CD4-positive, alpha-beta T cell treated with Interferon alpha-2 for 1 hour (primary cell): ENCODE results near the gene SNX33.
"Not testable (repeated sequence)": the region's sequence is repeated elsewhere in the genome, so short reads cannot be mapped to it uniquely, and the experiment has no call there.

ENCODE experiments used
- DNase-seq, 2 donors: peaks; one replicate each; pipeline ENCODE4 v3.0.0-alpha.2; 2020 to 2022

SNX33 gene

DNA sequence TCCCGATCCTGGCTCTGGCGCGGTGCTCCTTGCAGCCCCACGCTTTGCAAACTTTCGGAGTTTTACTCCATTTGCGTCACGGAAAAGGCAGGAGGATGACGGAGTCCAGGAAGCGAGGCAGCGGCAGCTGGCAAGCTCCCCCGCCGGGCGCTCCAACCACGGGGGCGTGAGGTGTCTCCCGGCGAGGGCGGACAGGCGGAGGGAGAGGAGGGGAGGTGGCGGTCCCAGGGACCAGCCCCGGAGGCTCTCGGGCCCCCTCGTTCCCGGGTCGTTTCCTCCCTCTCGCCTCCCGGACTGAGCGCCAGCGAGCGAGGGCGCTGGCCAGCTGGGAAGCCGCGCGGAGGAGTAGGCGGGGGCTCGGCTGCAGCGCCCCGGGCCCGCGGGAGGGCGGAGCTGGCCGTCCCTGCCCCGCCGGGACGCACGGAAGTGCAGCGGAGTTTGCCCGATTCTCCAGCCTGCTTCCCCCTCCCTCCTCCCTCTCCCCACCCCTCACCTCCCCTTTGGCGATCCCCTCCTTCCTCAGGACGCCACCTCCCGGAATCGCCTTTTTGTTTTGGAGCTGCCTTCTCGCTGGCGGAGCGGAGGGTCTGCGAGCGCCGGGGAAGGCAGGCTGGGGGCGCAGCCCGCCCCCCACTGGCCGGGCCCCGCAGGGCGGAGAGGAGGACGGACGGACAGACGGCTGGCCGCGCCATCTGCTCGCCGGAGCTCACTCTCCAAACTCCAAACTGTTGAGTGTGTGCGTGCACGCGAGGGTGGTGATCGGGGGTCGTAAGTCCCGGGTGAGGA lies at the start of gene SNX33:
Gene SNX33 (plus strand): TSS at position 543 of the 786 bp plus-strand sequence. CDS start 1,191 bp downstream, outside the sequence.
- peak; percentile 15 to 49 for DNase-seq

GRCh38 chr15:75598361-75598760 lies 49.4 kb upstream of the SNX33 start:
- no peak for DNase-seq

- no peak for DNase-seq
Observed at GRCh38 chr15:75599401-75599800, 48.3 kb upstream of the SNX33 start.

DNA sequence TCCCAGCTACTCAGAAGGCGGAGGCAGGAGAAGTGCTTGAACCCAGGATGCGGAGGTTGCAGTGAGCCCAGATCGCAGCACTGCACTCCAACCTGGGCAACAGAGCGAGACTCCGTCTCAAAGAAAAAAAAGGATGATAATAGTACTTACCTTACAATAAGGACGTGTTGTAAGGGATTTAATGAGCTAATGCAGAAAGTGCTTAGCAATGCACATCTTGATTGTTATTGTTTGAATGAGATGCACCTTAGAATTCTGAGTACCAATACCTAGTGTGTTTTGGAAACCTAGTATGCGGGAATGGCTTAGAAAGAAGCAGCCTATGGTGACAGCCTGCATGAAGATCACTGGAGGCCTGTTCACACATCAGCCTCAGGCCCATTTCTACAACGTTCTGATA lies 41.7 kb upstream of the SNX33 start:
- DNase-seq: no peak

GRCh38 chr15:75606711-75607699 lies 40.7 kb upstream of the SNX33 start:
- peak in 1 of 2 donors; percentile 49 for DNase-seq

GRCh38 chr15:75616766-75617165 lies 30.9 kb upstream of the SNX33 start:
- DNase-seq: no peak

GRCh38 chr15:75620058-75620820 lies 27.5 kb upstream of the SNX33 start:
- DNase-seq: no peak

- no peak for DNase-seq
Observed at GRCh38 chr15:75620841-75621391, 26.8 kb upstream of the SNX33 start.

DNA sequence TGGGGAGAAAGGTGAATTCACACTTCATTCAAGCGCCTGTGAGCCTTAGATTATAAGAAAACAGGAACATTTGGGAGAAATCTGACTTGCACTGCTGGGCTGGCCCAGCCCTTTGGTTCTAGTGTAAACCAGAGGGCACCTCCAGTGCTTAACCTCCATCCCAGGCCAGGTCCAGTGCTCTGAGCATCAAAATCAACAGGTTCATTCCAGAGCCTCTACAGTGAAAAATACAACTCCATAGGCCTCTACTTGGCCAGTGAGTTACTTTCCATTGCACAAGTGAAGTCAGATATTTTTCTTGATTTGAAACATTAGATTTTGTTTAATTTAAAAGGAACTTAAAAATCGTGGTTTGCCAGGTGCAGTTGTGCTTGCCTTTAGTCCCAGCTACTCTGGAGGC lies 25.2 kb upstream of the SNX33 start:
- no peak for DNase-seq

DNA sequence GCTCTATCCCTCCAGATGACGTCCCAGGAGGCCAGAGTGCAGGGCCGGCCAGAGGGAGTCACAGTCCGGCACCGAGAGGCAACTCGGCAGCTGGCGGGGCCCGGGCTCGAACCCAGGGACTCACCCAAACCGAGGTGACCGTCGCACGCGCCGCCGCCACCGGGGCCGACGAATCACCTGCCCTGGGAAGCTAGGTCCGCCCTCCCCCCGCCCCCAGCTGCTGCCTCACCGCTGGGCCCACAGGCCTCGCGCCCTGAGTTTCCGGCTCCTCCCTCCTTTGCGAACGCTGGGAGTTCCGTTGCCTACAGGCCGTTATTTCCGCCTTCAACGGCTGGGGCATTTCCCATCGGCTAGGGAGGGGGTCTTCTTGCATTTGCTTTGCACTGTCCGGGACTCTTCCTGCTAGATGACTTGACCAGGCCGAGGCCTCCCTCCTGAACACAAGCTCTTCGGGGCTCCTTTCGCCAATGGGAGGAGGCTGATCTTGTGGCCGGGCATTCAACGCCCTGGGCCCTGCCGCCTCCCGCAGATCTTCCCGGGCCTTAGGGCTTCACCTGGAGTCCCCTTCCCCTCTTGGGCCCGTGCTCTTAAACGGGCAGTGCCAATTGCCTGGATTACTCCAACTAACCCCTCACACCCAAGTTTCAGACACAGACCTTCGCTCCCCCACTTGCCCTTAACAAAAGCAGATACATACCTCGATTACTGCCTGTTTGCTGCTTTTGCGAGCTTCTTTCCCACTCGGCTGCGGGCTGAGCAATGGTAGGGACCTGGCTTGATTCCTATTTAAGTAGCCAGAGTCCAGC lies 22.0 kb upstream of the SNX33 start, which contains the start of gene SNUPN:
Gene SNUPN (minus strand): TSS at position 184 of the 806 bp plus-strand sequence. CDS start 4,674 bp downstream, outside the sequence.
- DNase-seq: peak; percentile 89 to 92

DNA sequence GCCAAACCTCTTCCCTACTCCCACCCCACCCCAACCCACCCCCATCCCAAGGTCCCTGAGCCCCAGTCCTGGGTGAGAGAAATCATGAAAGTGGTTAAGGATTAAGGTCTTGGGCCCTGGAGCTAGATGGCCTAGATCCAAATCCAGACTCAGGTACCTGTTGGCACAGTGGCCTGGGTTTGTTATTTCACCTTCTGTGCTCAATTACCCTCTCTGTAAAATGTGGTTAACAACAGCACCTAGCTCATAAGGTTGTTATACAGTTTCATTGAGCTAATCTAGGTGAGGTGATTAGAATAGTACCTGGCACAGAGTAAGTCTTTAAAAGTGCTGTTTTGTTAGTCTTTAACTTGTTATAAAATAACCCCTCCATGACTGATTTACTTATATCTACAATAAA lies 15.8 kb upstream of the SNX33 start:
- DNase-seq: no peak

- DNase-seq: not testable (repeated sequence)
Observed at GRCh38 chr15:75633922-75634321, 13.8 kb upstream of the SNX33 start.

DNA sequence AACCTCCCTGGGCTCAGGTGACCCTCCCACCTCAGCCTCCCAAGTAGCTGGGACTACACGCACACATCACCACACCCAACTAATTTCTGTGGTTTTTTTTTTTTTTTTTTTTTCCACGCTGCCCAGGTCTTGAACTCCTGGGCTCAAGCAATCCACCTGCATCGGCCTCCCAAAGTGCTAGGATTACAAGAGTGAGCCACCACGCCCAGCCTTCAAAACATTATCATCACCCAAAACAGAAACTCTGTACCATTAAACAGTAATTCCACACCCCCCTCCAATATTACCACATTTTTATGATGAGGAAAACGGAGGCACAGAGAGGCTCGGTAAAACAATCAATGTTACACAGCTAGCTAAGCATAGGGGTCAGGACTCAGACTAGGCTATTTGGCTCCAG lies 11.7 kb upstream of the SNX33 start:
- no peak for DNase-seq

- DNase-seq: no peak
Observed at GRCh38 chr15:75637245-75638009, 10.3 kb upstream of the SNX33 start.

DNA sequence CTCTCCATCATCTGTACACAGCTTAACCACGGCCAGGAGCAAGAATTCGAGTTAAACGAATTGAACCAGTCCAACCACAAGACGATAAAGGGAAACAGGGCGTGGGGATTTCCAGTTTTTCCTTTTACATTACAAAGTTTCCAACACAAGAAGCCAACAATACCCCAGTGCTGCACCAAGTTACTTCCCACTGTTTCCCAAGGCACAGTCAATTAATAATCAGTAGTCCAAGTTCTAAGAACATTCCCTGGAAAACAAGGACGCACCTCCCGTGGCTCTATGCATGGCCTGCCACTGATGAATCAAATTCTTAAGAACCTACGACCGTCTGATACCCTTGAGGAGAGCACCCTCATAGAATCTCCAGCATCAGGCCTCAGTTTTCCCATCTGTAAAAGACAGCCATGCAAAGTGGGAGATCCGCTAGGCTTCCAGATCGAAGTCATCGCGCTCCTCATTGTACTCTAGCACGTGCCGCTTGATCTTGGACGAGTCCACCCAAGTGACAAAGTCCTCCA lies 8.5 kb upstream of the SNX33 start:
- DNase-seq: no peak

DNA sequence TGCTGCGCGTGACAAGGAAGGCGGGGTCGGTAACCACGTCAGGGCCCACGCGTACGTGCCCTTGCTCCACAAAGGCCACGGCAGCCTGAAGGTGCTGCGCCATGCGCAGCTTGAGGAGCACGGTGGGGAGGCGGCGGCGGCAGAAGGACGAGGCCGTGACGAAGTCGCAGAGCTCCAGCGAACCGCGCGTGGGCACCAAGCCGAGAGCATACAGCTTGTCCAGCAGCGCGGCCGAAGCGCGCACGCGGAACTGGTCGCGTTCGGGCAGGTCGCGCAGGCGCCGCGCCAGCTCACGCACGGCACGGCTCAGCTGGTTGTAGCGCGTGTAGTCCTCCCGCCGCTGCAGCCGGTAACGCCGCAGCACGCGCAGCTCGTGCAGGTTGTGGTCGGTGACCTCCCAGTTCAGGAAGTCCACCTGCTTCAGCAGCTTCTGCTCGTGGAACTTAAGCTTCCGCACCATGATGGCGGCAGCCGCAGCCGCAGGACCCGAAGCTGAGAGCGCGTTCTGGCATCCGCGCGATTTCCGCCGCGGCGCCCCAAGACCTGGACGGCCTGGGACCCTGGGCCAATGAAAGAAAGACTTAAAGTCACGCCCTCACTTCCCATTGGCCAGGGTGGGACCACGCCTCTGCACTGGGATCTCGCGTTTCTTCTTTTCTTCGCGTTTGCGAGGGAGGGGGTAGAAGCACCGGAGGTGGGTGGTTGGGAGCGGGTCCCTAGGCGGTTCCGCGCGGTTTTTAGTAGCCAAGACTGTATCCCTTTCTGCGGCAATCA lies 7.8 kb upstream of the SNX33 start, which contains the start of gene IMP3:
Gene IMP3 (minus strand): TSS at position 516 of the 774 bp plus-strand sequence. CDS start 56 bp downstream, at position 460.
- peak; percentile 91 to 95 for DNase-seq

- peak; percentile 47 to 75 for DNase-seq
Observed at GRCh38 chr15:75640483-75641178, 7.1 kb upstream of the SNX33 start.

DNA sequence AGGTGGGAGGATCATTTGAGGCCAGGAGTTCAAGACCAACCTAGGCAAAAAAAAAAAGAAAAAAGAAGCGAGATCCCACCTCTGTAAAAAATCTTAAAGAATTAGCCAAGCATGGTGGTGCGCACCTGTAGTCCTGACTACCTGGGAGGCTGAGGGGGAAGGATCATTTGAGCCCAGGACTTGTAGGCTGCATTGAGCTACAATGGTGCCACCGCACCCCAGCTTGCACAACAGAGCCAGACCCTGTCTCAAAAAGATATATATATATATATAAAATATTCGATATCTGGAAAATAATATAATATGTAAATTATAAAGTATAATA lies 6.6 kb upstream of the SNX33 start:
- DNase-seq: no peak

DNA sequence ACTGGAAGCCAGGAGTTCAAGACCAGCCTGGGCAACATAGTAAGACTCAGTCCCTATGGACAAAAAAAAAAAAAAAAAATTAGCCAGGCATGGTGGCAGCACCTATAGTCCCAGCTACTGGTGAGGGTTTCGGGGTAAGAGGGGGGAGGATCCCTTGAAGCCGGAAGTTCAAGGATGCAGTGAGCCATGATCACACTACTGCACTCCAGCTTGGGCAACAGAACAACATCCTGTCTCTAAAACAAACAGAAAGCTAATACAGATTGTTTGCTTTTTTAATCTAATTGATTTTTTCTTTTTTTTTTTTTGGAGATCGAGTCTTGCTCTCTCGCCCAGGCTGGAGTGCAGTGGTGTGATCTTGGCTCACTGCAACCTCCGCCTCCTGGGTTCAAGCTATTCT lies 6.1 kb upstream of the SNX33 start:
- no peak for DNase-seq
